Activated CD4-positive, alpha-beta T cell treated with anti-CD3 and anti-CD28 coated beads, Interleukin-2, amount 50 U/mL, for 48 hours (primary cell): ENCODE data around the gene USP8.
"Not testable (repeated sequence)": the region's sequence is repeated elsewhere in the genome, so short reads cannot be mapped to it uniquely, and the experiment has no call there.

Experiments used
- DNase-seq, 2 experiments: peaks; one replicate each; pipeline ENCODE4 v3.0.0-alpha.2; 2020

USP8 gene

DNA sequence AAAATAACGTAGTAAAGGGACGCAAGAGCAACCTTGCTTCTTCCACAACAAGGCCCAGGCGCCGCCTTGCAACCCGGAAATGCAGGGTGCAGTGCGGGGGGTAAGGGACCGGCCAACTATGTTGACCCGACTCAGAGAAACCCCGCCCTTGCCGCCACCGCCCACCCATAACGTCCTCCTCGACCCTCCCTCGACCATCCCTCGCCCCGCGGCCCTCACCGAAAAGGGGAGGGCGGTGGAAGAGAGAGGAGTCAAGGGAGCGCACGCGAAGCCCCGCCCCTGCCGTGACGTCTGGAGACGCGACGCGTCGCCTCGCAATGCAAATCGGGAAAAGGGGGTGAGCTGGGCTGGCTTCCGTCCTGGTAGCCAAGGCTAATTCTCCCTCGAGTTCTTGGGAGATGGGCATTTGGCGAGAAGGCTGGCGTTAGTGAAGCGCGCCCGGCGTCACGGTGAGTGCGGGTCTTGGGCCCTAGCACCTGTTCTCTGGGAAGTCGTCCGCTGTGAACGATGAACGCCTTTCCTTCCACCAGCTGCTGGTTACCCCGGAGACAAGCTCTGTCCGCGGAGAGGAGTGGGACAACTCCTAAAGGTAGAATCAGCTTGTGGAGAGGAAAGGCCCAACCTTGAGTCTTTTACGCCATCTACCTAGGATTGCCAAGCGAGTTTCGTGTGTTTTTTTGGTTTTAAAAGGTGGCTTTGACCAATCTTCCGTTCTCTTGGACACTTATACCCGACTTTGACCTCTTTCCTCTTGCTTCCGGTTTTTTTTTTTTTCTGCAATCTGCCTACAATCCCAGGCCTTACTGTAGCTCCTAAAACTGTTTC, at the start of gene USP8:
USP8 (plus strand) TSS at position 340 of the 825 bp plus-strand sequence. CDS start 14,669 bp downstream, outside the sequence.
- peak; percentile 95 to 96 for DNase-seq

DNA sequence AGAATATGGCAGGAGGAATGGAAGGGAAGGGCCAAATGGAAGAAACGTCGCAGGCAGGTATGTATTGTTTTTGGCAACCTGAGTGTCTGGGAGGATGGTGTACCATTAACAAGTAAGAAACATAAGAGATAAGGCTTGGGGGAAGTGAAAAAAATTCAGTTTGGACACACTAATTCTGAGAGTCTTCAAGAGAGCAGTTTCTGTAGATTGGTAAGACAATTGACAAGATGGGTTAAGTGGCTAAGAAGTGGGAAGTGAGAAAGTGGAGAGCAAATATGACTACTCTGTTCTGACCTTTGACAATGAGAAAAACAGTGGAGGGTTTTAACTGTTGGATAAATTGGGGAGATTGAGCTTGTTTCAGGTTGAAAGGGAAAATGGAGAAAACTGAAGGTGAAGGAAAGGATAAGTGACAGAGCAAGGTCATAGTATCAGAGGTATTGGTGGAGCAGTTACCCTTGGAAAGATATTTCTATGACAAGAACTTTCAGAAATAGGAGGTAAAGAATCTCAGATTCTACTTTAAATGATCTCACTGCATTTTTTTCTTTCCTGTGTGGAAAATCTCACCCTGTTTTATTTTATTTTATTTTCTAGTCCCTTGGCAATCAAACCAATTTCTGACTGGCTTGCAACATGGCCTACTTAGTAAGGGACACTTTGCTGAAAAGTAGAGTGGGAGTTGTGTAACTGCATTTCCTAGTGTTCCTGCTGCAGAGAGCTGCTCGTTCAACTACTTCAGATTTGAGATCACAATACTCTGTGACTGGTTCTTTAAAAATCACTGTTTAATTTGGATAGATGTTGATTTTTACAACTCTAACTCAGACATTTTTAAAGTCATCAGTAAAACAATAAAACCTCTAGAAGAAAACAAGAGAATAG, 46.1 kb upstream of the USP8 start:
- DNase-seq = no peak

DNA sequence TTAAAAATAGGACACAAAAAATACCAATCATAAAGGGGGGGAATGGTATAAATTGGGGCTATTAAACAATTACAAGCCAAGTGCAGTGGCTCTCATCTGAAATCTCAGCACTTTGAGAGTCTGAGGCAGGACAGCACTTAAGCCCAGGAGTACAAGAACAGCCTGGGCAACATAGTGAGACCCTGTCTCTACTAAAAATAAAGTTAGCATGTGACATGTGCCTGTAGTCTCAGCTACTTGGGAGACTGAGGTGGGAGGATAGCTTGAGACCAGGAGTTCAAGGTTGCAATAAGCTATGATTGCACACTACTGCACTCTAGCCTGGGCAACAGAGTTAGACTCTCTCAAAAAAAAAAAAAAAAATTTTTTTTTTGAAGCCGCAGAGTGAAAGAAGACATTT, 45.4 kb upstream of the USP8 start:
- no peak for DNase-seq

DNA sequence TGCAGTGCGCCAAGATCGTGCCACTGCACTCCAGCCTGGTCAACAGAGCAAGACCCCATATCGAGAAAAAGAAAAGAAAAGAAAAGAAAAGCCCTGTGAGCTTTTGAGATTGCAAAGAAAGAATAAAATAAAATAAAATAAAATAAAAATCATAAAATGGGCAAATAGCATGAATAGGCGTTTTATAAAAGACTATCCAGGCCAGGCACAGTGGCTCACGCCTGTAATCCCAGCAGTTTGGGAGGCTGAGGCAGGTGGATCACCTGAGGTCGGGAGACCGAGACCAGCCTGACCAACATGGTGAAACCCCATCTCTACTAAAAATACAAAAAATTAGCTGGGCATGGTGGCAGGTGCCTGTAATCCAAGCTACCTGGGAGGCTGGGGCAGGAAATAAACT, 44.8 kb upstream of the USP8 start:
- not testable (repeated sequence) for DNase-seq

DNA sequence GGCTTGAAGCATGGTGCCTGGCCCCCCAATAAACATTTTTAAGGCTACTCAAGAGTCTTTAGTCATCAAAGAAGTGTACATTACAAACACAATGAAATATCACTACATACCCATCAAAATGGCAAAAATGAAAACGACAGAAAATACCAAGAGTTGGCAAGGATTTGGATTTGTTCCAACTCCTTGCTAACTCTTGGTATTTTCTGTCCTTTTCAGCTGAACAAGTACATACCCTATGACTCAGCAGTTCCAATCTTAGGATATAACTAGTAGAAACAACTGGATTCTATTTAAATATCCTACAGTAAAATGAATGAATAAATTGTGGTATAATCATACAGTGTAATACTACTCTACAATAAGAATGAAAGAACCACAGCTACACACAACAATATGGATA, 44.1 kb upstream of the USP8 start:
- no peak for DNase-seq

DNA sequence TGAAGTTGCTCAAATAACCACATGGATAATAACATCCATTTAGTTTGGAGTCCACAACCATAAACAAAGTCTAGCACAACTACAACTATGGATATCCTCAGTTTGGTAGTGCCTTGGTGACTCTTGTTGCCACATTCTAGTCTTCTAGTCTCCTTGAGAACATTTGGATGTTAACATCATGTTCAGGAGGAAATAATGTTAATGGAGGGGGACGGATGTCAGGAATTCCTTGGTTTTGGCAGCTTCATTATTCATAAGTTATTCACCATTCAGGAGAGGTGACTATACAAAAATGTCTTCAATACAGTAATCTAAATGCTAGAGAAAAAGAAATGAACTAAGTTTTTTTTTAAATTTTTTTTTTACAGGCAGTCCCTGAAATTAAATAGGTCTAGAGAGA, 42.8 kb upstream of the USP8 start:
- no peak for DNase-seq

DNA sequence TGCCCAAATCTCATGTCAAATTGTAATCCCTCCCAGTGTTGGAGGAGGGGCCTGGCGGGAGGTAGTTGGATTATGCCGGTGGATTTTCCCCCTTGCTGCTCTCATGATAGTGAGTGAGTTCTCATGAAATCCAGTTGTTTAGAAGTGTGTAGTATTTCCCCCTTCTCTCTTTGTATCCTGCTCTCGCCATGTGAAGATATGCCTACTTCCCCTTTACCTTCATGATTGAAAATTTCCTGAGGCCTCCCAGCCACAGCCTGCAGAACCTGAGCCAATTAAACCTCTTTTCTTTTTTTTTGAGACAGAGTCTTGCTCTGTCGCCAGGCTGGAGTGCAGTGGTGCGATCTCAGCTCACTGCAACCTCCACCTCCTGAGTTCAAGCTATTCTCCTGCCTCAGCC, 41.8 kb upstream of the USP8 start:
- DNase-seq = not testable (repeated sequence)

DNA sequence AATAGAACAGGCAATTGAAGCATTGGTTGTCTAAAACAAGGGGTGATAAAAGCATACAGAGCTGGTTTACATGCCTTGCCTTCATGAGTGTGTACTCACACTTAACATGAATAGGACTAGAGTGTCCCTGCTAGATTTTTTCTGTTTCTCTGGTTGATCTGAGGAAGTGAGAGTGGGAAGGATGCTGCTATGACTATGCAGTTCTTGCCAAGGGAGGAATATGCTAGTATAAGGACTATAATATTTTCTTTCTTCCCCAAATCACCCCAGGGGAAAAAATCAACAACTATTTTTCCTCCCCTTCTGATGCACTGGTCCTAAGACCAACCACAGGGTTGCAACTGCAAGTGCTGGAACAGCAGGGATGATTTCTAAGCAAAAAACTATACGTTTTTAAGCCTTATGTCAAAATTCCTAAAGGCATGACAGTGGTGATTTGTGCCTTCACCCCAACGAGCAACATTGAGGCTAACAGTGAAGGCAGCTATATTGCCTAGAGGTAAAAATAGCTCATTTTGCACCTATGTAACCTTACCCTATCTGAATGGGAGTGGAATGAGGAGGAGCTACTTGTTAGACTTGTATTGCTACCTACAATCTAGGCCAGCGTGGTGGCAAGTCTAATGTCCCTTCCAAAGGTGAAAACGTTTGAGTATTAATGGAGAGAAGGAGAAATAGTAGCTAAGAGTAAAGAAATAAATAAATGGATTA, 33.5 kb upstream of the USP8 start:
- no peak for DNase-seq

DNA sequence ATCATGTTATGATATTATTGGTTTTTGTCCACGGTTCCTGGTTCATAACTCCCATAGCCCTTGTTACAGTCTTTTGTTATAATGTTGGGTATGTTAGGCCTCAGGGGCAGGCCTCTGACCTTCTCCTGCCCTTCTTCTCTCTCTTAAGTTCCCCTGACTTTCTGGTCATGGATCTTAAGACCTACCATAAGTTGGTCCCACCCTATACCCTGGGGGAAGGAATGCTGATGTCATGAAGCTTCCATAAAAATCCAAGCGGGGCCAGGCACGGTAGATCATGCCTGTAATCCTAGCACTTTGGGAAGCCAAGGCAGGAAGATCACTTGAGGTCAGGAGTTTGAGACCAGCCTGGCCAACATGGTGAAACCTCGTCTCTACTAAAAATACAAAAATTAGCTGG, 32.6 kb upstream of the USP8 start:
- DNase-seq = not testable (repeated sequence)

DNA sequence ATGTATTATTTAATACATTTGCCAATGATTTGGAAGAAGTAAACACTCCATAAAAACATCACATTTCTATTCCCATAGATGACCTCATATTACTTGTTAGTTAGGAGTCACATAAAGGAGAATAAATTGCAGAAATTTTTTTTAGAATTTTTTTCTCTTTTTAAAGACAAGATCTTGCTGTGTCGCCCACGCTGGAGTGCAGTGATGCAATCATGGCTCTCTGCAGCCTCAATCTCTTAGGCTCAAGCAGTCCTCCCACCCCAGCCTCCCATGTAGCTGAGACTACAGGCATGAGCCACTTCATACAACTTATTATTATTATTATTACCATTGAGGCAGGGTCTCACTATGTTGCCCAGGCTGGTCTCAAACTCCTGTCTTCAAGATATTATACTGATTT, 12.3 kb upstream of the USP8 start:
- no peak for DNase-seq

DNA sequence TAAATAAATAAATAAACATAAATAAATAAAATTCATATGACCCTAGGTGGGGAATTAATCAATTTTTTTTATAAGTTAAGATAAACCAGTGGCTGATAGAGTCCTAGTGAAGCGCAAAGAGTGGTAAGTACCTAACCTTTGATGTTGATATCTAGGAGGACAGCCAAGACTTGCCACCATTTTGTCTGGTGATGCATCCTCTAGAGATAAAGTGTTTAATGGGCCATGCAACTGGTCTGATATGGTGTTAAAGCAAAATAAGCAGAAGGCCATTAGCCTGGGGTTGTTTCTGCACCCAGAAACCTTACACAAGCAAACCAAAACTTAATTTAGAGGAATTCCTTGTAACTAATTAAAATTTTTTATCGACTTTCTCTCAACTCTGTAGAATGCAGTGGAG, 9.6 kb upstream of the USP8 start:
- no peak for DNase-seq

DNA sequence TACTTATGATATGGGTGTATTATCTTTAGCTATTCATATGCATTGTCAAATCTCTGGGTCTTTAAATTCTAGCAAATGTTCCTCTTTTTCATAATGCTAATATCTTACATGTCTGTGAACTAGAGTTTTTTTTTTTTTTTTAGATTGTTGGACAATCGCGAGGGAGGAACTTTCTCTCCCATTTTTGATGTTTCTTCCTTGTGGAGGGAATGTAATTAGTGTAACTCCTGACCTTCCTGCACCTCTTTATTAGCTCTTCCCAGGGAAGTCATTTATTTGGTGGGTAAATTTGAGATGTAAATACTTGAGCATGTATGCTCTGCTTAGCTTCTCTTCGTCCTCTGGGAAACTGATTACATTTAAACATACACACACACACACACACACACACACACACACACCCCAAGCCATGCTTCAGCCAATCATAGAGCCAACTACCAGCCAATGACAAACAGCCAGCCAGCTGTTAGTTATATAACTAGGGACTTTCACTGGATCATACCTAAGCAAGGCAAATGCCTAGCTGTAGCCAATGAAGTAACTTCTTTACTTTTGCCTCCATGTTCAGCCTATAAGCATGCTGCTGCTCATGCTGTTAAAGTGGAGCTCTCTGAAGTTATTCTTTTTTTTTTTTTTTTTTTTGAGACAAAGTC, 8.3 kb upstream of the USP8 start:
- DNase-seq = no peak

DNA sequence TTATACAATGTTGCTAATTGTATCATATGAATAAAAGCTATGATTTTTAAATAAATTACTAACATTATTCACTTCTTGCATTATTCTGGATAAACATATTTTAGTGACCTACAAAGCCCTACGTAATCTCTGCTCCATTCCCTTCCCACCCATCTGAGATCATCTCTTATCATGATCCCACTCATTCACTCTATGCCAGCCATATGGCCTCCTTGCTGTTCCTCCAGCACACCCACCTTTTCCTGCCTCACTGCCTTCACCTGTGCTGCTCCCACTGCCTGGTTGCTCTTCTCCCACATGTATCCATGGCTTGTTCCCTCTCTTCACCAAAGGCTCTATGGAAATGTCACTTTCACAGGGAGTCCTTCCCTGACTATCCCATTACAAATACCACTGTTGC, 7.3 kb upstream of the USP8 start:
- no peak for DNase-seq

DNA sequence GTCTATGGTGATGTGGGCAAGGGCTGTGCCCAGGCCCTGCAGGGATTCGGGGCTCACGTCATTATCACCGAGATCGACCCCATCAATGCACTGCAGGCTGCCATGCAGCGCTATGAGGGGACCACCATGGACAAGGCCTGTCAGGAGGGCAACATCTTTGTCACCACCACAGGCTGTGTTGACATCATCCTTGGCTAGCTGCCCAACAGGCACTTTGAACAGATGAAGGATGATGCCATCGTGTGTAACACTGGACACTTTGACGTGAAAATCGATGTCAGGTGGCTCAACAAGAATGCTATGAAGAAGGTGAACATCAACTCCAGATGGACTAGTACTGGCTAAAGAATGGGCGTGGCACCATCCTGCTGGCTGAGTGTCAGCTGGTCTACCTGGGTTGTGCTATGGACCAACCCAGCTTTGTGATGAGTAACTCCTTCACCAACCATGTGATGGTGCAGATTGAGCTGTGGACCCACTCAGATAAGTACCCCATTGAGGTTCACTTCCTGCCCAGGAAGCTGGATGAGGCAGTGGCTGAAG, 6.1 kb upstream of the USP8 start:
- no peak for DNase-seq

DNA sequence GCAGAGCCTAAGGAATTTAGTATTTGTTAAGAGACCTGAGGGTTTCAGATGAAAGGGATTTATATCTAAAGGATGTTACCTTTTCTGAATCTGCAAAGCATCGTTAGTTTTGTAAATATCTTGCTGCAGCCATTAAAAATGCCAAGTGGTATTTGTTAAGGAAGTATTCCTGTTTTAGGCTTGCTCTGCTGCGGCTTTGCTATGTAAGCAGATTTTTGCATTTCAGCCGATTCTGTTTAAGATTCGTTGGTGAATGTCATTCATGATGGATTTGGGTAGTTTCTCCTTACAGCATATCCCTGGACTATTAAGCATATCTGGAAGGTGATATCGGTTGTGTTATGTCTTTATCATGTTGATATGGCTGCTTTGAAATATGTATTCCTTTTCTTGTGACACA, 1.0 kb downstream of the USP8 start:
- no peak for DNase-seq

DNA sequence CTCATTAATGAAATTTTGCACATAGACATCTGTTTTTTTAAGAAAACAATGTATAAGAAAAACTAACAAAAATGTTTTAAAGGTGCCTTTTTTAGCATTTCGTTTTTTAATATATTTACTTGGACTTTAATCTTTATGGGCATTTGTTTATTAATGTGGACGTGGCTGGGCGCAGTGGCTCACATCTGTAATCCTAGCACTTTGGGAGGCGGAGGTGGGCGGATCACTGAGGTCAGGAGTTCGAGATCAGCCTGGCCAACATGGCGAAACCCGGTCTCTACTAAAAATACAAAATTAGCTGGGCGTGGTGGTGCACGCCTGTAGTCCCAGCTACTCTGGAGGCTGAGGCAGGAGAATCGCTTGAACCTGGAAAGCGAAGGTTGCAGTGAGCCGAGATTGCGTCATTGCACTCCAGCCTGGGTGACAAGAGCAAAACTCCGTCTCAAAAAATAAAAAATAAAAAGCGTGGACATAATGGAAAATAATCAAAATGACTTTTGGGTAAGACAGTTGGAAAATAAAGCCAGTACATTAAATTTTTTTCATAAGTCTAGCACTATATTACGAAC, 1.6 kb downstream of the USP8 start:
- DNase-seq = not testable (repeated sequence)

DNA sequence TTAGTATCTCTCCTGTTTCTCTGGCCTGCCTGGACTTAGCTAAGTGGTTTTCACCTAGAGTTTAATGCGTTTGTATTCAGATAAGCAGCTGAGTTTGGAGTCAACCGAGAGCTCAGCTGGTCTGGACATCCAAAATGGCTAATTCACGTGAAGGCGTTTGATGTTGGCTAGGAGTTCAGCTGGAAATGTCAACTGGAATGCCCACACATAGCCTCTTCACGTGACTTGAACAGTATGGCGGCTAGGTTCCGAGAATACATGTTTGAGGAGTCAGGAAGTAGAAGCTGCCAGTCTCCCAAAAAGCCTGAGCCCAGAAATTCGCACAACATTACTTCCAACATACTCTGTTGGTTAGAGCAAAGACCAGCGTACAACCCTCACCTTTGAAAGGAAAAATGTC, 2.2 kb downstream of the USP8 start:
- no peak for DNase-seq

DNA sequence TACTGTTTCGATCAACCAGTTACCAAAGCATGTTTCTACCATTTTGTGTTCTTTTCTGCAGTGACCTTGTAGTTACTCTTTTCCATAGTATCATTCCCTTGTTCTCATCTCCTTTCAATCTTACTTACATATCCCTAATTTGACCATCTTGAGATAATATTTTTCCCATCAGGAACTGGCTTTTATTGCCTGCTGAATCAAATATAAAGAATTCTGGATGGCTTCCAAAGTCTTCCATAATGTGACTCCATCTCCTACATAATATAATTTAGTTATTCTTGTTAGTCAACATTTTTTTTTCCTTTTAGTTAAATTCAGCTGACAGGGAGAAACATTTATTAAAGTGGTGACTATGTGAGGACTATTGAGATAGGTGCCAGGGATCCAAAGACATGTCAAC, 7.0 kb downstream of the USP8 start:
- no peak for DNase-seq

DNA sequence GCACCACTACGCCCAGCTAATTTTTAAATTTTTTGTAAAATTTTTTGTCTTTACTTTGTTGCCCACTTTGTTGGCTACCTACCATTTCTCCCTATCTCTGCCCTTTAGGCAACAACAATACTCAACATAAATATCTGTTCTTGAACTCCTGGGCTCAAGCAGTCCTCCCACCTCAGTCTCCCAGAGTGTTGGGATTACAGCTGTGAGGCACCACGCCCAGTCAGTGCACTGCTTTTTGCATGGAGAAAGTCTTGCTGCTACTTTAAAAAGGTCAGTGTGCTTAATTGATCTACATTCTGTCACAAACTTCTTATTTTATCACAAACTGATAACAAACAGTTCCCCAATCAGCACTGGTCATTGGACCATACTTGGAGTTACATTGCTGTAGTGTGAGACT, 8.0 kb downstream of the USP8 start:
- no peak for DNase-seq

DNA sequence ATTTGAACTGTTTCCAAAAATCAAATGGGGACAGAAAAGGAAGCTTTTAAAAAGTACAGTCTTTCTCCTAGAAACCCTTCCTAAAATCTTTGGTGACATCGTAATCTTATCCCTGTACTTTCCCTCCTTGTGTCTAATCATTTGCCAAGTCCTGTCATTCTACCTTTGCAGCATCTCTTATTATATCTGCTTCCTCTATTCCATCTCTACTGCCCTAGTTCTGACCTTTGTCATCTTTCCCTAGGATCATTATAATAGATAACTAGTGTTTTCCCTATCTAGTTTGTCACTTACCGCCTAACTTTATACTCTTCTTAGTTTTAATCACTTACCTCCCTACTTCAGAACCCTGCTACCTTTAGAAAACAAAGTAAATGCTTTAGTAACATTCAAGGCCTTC, 11.6 kb downstream of the USP8 start:
- DNase-seq = no peak

DNA sequence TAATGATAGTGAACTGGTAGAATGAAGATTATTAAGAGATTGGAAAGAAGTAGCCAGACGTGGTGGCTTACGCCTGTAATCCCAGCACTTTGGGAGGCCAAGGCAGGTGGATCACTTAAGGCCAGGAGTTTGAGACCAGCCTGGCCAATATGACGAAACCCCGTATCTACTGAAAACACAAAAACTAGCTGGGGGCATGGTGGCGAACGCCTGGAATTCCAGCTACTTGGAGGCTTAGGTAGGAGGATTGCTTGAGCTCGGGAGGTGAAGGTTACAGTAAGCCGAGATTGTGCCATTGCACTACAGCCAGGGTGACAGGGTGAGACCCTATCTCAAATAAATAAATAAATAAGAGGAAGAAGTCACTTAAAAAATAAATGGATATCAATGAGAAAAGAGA, 14.0 kb downstream of the USP8 start:
- DNase-seq = no peak

DNA sequence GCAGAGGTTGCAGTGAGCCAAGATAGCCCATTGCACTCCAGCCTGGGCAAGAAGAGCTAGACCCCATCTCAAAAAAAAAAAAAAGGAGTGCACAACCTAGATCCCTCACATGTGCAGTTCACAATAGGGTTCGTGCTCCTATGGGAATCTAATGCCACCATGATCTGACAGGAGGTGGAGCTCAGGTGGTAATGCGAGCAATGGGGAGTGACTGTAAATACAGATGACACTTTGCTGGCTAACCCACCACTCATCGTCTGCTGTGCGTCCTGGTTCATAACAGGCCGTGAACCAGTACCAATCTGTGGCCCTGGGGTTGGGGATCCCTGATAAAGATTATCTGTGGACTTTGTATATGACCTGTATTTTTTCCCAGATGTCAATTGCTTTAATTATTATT, 16.7 kb downstream of the USP8 start:
- DNase-seq = no peak
